GM12865 (cell line): ENCODE results near the gene GPR161.
A peak's percentile ranks its signal among the peaks of the same experiment; 100 is the strongest.
"Not testable (repeated sequence)": the region's sequence is repeated elsewhere in the genome, so short reads cannot be mapped to it uniquely, and the experiment has no call there.

Experiments
- DNase-seq: peaks from one replicate; pipeline ENCODE4 v3.0.0; 2010; ENCODE audit warnings: low read depth
- H3K4me3 ChIP-seq: 2 replicates; pipeline ENCODE4 v1.5.1; 2011; ENCODE audit warnings: mild to moderate bottlenecking, low read depth, low read length, control low read depth
- TF ChIP-seq, protein P1 (sequence below): IDR thresholded peaks from 2 replicates; pipeline ENCODE4 v1.5.1; 2011; ENCODE audit warnings: low read length, control low read depth, low read depth, inconsistent platforms; ENCODE audit not compliant: insufficient read depth; ENCODE audit errors: missing control alignments

GPR161 gene

DNA sequence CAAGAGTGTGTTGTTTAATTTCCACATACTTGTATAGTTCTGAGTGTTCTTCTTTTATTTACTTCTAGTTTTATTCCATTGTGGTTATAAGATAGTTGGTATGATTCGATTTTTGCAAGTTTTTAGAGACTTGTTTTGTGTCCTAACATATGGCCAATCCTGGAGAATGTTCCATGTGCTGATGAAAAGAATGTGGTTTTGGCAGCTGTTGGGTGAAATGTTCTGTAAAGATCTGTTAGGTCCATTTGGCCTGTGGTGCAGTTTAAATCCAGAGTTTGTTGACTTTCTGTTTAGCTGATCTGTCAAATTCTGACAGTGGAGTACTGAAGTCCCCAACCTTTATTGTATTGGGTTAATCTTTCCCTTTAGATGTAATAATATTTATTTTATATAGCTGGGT, 22.5 kb upstream of the GPR161 start:
- TF ChIP-seq, protein P1, sequence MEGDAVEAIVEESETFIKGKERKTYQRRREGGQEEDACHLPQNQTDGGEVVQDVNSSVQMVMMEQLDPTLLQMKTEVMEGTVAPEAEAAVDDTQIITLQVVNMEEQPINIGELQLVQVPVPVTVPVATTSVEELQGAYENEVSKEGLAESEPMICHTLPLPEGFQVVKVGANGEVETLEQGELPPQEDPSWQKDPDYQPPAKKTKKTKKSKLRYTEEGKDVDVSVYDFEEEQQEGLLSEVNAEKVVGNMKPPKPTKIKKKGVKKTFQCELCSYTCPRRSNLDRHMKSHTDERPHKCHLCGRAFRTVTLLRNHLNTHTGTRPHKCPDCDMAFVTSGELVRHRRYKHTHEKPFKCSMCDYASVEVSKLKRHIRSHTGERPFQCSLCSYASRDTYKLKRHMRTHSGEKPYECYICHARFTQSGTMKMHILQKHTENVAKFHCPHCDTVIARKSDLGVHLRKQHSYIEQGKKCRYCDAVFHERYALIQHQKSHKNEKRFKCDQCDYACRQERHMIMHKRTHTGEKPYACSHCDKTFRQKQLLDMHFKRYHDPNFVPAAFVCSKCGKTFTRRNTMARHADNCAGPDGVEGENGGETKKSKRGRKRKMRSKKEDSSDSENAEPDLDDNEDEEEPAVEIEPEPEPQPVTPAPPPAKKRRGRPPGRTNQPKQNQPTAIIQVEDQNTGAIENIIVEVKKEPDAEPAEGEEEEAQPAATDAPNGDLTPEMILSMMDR = no peak
- H3K4me3 ChIP-seq = no peak overlapping the region
- no peak for DNase-seq

GRCh38 chr1:168157638-168158037, 20.9 kb upstream of the GPR161 start:
- no peak for DNase-seq
- H3K4me3 ChIP-seq = no peak overlapping the region
- TF ChIP-seq, protein P1 = no peak

GRCh38 chr1:168155910-168156309, 19.2 kb upstream of the GPR161 start:
- no peak for DNase-seq
- TF ChIP-seq, protein P1 = no peak
- no peak overlapping the region for H3K4me3 ChIP-seq

DNA sequence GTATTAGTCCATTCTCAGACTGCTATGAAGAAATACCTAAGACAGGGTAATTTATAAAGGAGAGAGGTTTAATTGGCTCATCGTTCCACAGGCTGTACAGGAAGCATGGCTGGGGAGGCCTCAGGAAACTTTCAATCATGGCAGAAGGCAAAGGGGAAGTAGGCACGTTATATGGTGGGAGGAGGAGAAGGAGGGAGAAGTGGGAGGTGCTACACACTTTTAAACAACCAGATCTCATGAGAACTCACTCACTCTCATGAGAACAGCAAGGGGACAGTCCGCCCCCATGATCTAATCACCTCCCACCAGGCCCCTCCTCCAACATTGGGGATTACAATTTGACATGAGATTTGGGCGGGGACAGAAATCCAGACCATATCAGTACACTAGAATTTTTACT, 18.0 kb upstream of the GPR161 start:
- not testable (repeated sequence) for DNase-seq, H3K4me3 ChIP-seq

DNA sequence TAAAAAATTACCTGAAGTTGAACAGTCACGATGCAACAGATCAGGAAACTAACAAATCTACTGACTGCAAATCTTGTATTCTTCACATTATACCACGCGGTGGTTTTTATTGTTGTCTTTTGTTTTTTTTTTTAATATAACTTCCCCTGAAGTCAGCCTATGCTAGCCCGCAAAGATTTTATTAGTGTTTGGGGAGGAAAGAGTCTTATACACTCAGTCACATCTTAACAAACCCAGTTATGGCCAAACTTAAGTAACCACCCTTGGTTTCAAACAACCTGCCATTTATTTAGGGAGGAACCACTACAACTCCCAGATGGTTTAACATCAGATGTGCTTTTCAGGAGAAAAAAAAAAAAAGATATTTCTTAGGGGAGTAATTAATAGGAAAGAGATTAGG, 15.2 kb upstream of the GPR161 start:
- no peak overlapping the region for H3K4me3 ChIP-seq
- TF ChIP-seq, protein P1 = no peak
- DNase-seq = no peak

- TF ChIP-seq, protein P1 = no peak
- DNase-seq = no peak
- no peak overlapping the region for H3K4me3 ChIP-seq
These were observed 13.6 kb upstream of the GPR161 start for GRCh38 chr1:168150283-168150682.

GRCh38 chr1:168148916-168149315, 12.2 kb upstream of the GPR161 start:
- peak; percentile 63 for DNase-seq
- peak overlapping the region; percentile 20; the same call in 1 of the 2 replicates for H3K4me3 ChIP-seq
- TF ChIP-seq, protein P1 = no peak
